Measurements from ENCODE around the gene TALDO1.

TALDO1 gene

DNA sequence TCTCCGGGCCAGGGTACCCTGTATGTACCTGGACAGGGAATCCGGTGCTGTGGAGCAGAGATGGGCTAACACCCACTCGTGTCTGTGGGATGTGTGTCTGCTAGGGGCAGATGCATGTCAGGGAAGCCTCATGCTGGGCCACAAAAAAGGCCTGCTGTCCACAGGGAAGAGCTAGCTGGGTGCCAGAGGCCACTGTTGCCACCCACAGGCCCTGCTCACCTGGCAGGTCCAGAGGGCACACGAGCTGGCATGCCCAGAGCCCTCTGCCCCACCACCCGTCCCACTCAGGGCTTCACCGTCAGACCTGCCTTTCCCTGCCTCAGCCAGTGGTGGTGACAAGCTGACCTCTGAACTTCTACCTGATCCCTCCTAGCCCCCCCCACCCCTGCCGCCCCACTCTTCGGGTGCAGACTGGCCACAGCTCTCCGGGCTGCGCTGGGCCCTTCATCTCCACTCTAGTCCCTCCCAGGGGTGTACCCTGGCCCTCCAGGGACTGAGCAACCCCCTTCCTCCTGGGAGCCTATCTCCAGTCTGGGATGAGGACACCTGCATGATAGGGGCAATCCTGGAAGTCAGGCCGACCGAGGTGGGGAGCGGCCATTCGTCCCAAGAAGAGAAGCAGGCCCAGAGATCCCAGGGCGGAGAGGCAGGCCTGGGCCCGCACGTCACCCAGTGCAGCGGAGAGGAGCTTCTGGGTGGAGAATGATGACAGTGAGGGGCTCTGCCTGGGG lies 49.5 kb downstream of the TALDO1 start:
- DNase-seq (ENCODE audit: extremely low spot score): peak; percentile 30
- CTCF ChIA-PET: interaction anchor here (0.6 kb wide), 1 partner anchor 40 kb away, joined by 3 read pairs; no protein-coding TSS in a partner anchor
- no peak for TF ChIP-seq ELF4 (IDR thresholded peaks at IDR 0.05)
- no peak for TF ChIP-seq FOXM1 (IDR thresholded peaks at IDR 0.05; ENCODE audit: borderline replicate concordance)
- no peak for TF ChIP-seq BHLHE40 (IDR thresholded peaks at IDR 0.05; ENCODE audit: borderline replicate concordance)
- TF ChIP-seq L3MBTL2 (conservative IDR thresholded peaks at IDR 0.05): no peak
- no peak for TF ChIP-seq FOXK2 (IDR thresholded peaks at IDR 0.05)
- TF ChIP-seq SUZ12 (IDR thresholded peaks at IDR 0.05): no peak
- TF ChIP-seq HDGF (IDR thresholded peaks at IDR 0.05; ENCODE audit: borderline replicate concordance): no peak
- no peak for TF ChIP-seq ARNT (IDR thresholded peaks at IDR 0.05)
- TF ChIP-seq LEF1 (IDR thresholded peaks at IDR 0.05; ENCODE audit: borderline replicate concordance): no peak
- POLR2A ChIA-PET: interaction anchor here (1.7 to 2.4 kb wide), 6 partner anchors 8 to 22 kb away, joined by 5 to 20 read pairs (median 11); partner anchors contain the start of genes GATD1, PIDD1, PNPLA2 and RPLP2

DNA sequence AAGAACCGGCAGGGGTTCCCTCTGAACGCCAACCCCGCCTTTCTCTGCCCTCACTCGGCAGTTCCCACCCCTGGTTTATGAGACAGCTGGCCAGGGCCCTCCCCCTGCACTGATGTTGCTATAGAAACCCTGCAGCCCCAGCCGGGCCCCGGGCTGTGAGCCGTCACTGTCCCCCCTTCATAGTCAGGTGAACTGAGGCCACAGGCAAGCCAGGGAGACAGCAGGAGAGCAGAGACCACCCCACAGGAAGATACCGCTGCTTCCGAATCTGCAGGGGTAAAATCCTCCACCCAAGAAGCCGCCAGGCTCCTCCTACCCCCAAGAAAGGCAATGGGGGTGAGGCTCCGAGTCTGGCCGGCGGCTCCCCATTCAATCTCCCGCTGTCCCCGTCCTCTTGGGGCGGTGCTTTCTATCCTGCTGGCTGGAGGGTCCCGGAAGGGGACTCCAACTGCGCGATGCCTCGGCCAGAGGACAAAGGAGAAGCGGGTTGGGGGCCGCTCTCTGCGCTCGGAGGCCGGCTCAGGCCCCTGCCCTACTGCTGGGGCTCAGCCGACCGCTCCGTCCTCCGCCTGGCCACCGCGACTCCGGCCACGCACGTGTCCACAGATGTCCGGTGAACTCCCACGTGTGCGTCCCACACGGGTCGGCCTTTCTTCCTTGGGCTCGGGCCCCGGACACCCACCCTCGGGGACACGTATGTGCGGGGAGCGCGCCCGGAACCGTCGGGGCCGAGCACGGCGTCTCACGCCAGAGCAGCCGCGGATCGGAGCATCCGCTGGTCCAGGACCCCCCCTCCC lies 50.2 kb downstream of the TALDO1 start:
- TF ChIP-seq HDGF (IDR thresholded peaks at IDR 0.05; ENCODE audit: borderline replicate concordance): no peak
- no peak for TF ChIP-seq L3MBTL2 (conservative IDR thresholded peaks at IDR 0.05)
- TF ChIP-seq, protein P1, sequence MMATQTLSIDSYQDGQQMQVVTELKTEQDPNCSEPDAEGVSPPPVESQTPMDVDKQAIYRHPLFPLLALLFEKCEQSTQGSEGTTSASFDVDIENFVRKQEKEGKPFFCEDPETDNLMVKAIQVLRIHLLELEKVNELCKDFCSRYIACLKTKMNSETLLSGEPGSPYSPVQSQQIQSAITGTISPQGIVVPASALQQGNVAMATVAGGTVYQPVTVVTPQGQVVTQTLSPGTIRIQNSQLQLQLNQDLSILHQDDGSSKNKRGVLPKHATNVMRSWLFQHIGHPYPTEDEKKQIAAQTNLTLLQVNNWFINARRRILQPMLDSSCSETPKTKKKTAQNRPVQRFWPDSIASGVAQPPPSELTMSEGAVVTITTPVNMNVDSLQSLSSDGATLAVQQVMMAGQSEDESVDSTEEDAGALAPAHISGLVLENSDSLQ (IDR thresholded peaks at IDR 0.05): no peak
- no peak for TF ChIP-seq SUZ12 (IDR thresholded peaks at IDR 0.05)
- TF ChIP-seq NFRKB (IDR thresholded peaks at IDR 0.05): no peak
- no peak for TF ChIP-seq CTBP1 (IDR thresholded peaks at IDR 0.05; ENCODE audit: borderline replicate concordance)
- TF ChIP-seq SP1 (IDR thresholded peaks at IDR 0.05): no peak
- no peak for TF ChIP-seq FOXM1 (IDR thresholded peaks at IDR 0.05; ENCODE audit: borderline replicate concordance)
- no peak for TF ChIP-seq ZNF384 (IDR thresholded peaks at IDR 0.05)
- TF ChIP-seq ELF4 (IDR thresholded peaks at IDR 0.05): no peak
- TF ChIP-seq ARNT (IDR thresholded peaks at IDR 0.05): no peak
- DNase-seq (ENCODE audit: extremely low spot score): peak; percentile 71
- ChIA-PET POLR2A (interaction anchor here (1.7 to 2.4 kb wide), 5 partner anchors 11 to 22 kb away, joined by 5 to 20 read pairs (median 12); partner anchors contain the start of genes GATD1, PNPLA2 and RPLP2), CTCF (no interaction called here)

DNA sequence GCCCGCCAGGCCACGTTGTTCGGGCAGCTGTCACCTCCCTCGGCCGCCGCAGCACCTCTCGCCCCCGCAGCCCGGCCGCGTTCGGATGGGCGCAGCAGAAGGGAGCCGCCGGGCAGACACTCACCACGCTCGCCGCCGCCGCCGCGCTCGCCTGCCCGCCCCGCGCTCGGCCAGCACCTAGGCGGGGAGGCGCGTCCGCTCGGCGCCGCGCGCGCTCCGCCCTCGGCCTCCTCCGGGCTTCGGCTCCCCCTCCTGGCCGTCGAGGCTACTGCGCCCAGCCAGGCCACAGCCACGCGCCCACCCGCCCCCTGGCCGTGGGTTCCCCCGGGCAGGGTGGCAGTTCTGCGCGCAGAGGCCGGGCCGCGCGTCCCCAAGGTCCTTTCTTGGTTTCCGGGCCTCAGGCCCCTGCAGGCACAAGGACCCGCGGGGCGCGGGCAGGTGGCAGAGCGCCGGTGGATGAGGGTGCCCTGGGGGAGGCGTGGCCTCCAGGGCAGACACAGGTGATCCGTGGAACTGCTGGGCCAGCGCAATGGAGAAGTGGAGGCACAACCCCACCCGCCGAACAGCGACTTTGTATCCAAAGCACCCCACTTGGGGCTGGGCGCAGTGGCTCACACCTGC lies 50.9 kb downstream of the TALDO1 start, which contains the start of gene SLC25A22:
SLC25A22 (minus strand) TSS at position 189 of the 621 bp plus-strand sequence. CDS start 3,275 bp downstream, outside the sequence.
- TF ChIP-seq BHLHE40 (IDR thresholded peaks at IDR 0.05; ENCODE audit: borderline replicate concordance) (no peak), TARDBP (IDR thresholded peaks at IDR 0.05) (no peak; the same call in 1 of the 2 replicates), ARNT (IDR thresholded peaks at IDR 0.05) (0 out of 2 replicates have a peak, but pooled peaks have one; percentile 13), HDGF (IDR thresholded peaks at IDR 0.05; ENCODE audit: borderline replicate concordance) (no peak)
- peak; percentile 91 for DNase-seq (ENCODE audit: extremely low spot score)
- ChIA-PET CTCF (no interaction called here), POLR2A (interaction anchor here (2.3 kb wide), 1 partner anchor 21 kb away, joined by 15 read pairs; the partner anchor contains the start of gene PNPLA2)

DNA sequence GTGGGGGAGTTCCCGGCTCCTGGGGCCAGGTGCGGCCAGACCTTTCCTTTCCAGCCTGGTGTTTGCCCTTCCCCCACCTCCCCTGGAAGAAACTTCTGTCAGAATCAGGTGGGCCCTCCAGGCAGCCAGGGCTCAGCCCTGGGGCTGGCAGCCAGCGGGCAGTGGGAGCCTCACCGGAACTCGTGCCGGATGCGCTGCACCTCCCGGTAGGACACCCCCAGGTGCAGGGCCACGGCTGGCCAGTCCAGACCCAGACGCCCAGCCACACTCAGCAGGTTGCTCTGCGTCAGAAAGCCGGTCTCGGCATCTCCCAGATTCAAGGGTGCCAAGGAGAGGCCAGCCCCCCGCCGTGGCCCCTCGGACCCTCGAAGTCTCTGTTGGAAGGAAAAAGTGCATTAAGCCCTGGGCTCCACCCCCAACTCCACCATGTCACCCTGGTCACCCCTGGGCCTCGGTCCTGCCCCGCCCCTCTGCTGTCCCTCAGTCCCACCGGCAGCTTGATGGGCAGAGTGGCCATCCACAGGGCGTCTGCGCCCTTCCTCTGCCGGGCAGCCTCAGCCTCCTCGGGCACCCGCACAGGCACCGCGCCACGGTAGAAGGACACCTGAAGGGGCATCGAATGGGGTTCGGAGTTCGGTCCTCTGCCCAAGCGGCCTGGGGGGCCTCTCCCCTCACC lies 52.5 kb downstream of the TALDO1 start:
- no peak for DNase-seq (ENCODE audit: extremely low spot score)

DNA sequence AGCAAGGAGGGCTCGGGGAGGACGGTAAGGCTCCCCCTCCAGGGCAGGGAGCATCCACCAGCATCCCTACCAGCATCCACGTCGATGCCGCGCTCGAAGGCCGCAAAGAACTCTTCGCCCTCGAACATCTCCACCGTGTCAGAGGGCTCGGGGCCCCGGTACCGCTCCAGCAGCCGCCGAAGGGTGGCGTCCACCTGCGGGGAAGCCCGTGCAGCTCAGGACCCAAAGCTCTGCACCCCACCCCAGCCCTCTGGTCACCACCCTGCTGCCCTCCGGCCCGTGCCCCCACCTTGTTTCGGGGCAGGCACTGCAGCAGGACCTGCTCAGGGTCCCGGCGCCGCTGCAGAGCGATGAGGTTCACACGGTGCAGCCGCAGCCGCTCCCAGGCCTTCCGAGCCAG lies 53.2 kb downstream of the TALDO1 start:
- ChIA-PET POLR2A (no interaction called here), CTCF (no interaction called here)
- TF ChIP-seq ZNF384 (IDR thresholded peaks at IDR 0.05) (no peak), TARDBP (IDR thresholded peaks at IDR 0.05) (no peak), BHLHE40 (IDR thresholded peaks at IDR 0.05; ENCODE audit: borderline replicate concordance) (no peak), L3MBTL2 (conservative IDR thresholded peaks at IDR 0.05) (no peak), SP1 (IDR thresholded peaks at IDR 0.05) (no peak), SUZ12 (IDR thresholded peaks at IDR 0.05) (no peak), HDGF (IDR thresholded peaks at IDR 0.05; ENCODE audit: borderline replicate concordance) (no peak), ELF4 (IDR thresholded peaks at IDR 0.05) (no peak), LEF1 (IDR thresholded peaks at IDR 0.05; ENCODE audit: borderline replicate concordance) (no peak), FOXK2 (IDR thresholded peaks at IDR 0.05) (no peak), CTBP1 (IDR thresholded peaks at IDR 0.05; ENCODE audit: borderline replicate concordance) (no peak), ARNT (IDR thresholded peaks at IDR 0.05) (no peak), NFRKB (IDR thresholded peaks at IDR 0.05) (no peak), FOXA1 (IDR thresholded peaks at IDR 0.05) (no peak), FOXM1 (IDR thresholded peaks at IDR 0.05; ENCODE audit: borderline replicate concordance) (no peak)
- TF ChIP-seq, protein P1 (IDR thresholded peaks at IDR 0.05): no peak
- DNase-seq (ENCODE audit: extremely low spot score): no peak

More for the DNA sequence above, 52.5 kb downstream of the TALDO1 start:
- ChIA-PET CTCF (no interaction called here), POLR2A (no interaction called here)
- no peak for TF ChIP-seq BHLHE40 (IDR thresholded peaks at IDR 0.05; ENCODE audit: borderline replicate concordance)
- TF ChIP-seq CTBP1 (IDR thresholded peaks at IDR 0.05; ENCODE audit: borderline replicate concordance): no peak
- TF ChIP-seq FOXK2 (IDR thresholded peaks at IDR 0.05): no peak
- no peak for TF ChIP-seq ZNF384 (IDR thresholded peaks at IDR 0.05)
- TF ChIP-seq TARDBP (IDR thresholded peaks at IDR 0.05): no peak
- no peak for TF ChIP-seq SP1 (IDR thresholded peaks at IDR 0.05)
- TF ChIP-seq L3MBTL2 (conservative IDR thresholded peaks at IDR 0.05): no peak
- no peak for TF ChIP-seq HDGF (IDR thresholded peaks at IDR 0.05; ENCODE audit: borderline replicate concordance)
- TF ChIP-seq ELF4 (IDR thresholded peaks at IDR 0.05): no peak
